ENCODE results near the gene ST6GALNAC4.

The ST6GALNAC4 gene

GRCh38 chr9:127910613-127911205, 6.1 kb downstream of the ST6GALNAC4 start:
- DNase-seq: no peak

GRCh38 chr9:127909839-127910273, 7.0 kb downstream of the ST6GALNAC4 start:
- DNase-seq: no peak

DNA sequence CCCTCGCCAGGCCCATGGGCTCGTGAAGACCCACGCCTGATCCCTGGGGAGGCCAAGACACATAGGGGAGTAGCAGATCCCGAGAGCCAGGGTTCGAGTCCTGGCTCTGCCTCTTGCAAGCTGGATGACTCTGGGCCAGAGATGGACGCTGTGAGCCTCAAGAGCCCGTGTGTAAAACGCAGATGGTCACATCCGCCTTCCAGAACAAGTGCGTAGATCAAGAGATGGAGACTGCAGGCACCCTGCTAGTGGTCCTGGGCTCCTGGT, 8.2 kb downstream of the ST6GALNAC4 start:
- no peak for DNase-seq

DNA sequence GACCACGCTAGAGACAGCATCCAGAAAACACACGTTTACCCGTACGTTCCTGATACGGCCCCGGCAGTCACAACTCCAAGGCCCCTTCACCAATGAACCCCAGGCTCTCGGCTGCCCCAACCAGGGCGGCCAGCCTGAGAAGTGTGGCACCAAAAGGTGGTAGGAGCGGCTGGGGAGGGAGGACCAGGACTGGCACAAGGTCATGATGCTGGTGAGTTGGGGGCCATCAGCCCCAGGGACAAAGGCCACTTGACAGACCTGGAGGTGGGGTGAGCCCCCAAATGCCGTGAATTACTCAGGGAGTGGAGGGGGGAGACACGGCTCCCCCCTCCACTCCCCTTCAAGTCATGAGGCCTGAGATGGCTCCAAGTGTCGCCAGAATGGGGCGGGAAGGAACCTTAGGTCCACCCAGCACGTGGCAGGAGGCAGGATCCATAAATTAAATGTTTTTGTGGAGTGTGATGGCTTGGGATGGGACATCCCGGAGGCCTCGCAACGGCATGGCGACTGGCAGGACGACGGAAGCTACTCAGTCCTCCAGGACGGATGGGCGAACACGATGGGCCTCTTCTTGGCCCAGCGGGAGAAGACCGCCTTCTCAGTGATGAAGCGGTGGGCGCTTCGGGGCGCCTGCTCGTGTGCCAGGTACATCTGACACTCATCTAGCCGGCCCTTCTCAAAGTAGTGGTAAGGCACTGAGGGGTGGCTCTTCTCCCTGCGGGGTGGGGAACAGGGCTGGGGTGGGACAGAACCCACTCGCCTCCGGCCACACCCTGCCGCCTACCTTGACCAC, 8.8 kb downstream of the ST6GALNAC4 start:
- DNase-seq: no peak

DNA sequence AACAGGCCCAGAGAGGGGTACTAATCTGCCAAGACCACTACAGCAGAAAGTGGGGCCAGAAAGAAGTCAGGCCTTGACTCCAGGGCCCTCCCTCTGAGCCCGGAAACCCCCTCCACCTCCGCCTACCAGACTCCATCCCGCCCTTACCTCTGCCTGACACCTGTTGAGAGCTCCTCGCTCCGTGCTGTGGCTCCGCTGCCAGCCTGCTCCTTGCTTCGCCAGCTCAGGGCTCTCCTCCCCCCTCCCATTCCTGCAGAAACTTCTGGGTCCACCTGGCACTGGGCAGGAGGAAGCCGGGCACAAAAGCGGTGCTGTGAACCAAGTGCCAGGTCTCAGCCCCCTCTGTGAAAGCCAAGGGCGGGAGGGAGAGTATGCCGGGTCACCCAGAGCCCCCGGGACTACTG, 11.1 kb downstream of the ST6GALNAC4 start:
- no peak for DNase-seq

DNA sequence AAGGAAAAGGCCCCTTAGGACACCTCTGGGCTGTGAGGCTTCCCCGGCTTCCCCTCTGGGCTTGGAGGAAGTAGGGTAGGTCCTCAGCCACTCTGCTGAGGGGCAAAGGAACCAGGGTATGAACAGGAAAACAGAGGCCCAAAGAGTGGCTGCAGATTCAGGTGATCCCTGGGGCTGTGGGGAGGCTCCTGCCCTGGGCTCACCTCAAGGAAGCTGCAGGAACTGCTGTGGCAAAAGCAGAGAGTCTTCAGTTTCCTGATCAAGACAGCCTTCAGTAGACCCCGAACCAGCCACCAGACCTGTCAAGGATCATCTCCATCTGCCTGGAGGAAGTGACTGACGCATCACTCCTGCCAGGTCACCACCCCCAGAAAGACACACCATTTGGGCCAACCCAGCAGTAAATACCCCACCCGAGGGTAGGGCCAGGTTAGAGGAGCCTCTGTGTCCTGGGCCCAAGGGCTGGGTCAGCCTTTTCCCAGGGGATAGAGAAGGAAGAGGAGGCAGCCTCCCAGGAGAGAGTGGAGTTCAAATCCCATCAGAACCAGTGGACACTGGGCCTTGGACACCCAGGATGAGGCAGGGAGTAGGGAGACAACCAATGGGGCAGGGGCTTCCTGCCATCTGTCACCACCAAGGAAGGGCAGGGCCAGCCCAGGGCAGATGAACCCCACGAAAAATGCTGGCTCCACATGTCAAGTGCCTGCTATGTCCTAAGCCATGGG, 11.7 kb downstream of the ST6GALNAC4 start:
- no peak for DNase-seq

- no peak for DNase-seq
Measured at GRCh38 chr9:127904561-127905003, 12.3 kb downstream of the ST6GALNAC4 start.

DNA sequence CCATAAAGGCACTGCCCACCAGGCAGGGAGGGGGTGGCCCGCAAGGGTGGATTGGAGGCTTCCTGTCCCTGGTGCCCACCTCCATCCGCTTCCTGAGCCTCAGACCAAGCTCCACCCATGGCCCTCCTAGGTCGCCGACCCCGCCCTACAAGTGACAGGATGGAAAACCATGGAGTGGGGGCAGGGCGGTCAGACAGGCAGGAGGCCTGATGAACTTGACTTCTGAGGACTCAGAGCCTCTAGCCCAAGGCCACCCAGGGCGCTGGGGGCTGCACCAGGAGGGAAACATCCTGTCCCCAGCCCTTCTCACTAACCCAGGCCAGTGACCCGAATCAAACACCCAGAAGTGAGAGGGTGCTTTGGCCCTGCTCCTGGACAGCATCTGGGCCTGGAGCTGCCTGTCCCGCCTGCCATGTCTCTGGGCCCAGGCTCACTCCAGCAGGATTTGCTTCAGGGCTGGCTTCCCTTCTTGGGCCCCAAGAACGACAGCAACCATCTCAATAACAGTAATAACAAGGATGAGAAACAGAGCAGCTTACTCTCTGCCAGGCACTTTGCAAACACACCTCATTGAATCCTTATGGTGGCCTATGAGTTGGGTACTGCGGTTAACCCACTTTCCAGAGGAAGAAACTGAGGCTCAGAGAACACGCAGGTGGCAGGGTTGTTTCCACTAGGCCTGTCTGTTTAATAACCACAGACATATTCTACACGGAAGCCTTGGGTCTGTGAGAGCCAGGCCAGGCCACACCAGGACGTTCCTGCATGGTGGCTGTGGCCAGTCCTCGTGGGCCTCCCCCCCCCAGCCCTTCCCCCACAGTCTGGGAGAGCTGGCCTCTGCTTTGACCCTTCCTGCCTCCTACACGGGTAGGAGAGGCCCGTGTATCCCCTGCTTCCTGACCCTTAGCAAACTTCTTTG, 13.0 kb downstream of the ST6GALNAC4 start:
- DNase-seq: no peak

GRCh38 chr9:127899128-127899943, 17.5 kb downstream of the ST6GALNAC4 start, which contains the start of gene ST6GALNAC6:
TSS of gene ST6GALNAC6 (minus strand) at chr9:127899603. CDS start at chr9:127897981, 1,622 bp downstream.
- DNase-seq: peak; percentile 6

- DNase-seq: no peak
Measured at GRCh38 chr9:127898433-127899127, 18.3 kb downstream of the ST6GALNAC4 start.

DNA sequence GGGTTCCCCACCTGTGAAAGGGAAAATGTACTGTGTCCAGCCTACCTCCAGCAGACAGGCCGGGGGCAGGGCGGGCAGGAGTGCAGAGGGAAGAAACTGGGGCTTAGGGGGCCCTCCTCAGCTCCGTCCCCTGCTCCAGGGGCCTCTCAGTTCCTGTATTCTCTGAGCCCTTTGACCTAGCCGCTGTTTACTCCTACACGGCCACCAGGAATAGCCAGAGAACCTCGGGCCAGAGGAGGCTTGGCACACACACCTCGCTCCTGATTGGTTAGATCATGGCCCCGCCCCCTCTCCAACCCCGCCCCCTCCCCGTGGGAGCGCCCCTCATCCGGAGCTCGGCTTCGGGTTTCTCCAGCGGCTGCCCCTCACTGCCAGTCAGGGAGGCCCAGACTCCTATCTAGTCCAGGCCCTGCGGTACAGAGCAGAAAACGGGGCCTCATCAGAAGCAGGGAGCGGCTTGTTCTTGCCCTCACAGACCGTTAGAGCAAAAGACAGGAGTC, 19.6 kb downstream of the ST6GALNAC4 start:
- DNase-seq: peak; percentile 27

GRCh38 chr9:127896395-127897192, 20.2 kb downstream of the ST6GALNAC4 start:
- DNase-seq: no peak

- no peak for DNase-seq
Measured at GRCh38 chr9:127895811-127896210, 21.0 kb downstream of the ST6GALNAC4 start.

GRCh38 chr9:127893392-127893791, 23.4 kb downstream of the ST6GALNAC4 start:
- DNase-seq: no peak

DNA sequence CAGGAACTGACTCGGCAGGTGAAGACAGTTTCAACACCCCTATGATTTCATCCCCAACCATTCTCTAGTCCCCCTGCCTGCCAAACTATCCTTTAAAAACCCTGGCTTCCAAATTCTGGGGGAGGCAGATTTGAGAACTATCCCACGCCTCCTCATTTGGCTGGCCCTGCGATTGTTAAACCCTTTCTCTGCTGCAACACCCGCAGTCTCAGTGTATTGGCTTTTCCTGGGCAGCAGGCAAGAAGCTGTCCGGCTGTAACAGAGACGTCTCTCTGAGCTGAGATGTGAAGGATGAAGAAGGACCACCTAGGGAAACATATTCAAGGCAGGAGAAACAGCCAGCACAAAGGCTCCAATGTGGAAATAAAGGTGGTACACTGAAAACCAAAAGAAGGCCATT, 24.0 kb downstream of the ST6GALNAC4 start:
- DNase-seq: no peak

- no peak for DNase-seq
Measured at GRCh38 chr9:127890053-127890452, 26.8 kb downstream of the ST6GALNAC4 start.

DNA sequence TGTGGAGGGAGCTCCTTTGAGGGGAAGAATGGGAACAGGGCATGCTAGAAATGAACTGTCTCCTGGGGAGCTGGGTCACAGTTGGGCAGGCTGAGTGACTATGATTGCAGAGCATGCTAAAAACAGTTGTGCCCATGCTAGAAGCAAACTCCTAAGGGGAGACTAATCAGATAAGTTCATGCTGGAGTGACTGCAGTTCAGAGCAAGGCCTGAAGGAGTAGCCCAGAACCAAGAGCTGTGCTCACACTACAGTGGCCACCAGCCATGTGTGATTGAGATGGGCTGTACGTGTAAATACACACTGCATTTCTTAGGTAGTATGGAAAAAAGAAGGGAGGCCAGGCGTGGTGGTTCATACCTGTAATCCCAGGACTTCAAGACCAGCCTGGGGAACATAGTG, 29.0 kb downstream of the ST6GALNAC4 start:
- DNase-seq: no peak

DNA sequence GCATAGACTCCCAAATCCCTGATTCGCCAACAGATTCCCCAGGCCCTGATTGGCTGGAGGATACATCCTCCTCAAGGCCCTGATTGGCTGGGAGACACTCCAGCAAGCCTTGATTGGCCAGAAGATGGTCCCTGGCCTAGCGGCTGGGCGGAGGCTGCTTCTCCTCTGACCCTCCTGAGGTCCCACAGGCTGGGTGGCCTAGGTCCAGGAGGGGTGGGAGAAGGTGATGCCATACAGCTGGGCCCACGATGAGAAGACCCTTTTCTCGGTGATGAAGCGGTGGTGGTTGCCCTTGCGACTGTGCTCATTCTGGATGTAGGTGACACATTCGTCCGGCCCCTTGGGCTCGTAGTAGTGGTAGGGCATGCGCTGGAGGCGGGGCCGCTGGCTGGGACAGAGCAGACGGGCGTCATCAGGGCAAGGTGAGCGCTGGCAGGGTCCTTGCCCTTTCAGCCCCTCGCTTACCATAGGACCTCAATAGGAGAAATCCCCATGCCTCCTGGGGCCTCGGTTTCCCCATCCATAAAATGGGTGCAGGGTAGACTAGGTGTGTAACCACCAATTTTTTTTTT, 30.4 kb downstream of the ST6GALNAC4 start:
- DNase-seq: no peak

- no peak for DNase-seq
Measured at GRCh38 chr9:127885508-127886281, 31.1 kb downstream of the ST6GALNAC4 start.

Data from NCI-H748 treated with DMSO at 0.1 percent for 48 hours (cell line).